ENCODE measurements around the gene M1AP.

DNA sequence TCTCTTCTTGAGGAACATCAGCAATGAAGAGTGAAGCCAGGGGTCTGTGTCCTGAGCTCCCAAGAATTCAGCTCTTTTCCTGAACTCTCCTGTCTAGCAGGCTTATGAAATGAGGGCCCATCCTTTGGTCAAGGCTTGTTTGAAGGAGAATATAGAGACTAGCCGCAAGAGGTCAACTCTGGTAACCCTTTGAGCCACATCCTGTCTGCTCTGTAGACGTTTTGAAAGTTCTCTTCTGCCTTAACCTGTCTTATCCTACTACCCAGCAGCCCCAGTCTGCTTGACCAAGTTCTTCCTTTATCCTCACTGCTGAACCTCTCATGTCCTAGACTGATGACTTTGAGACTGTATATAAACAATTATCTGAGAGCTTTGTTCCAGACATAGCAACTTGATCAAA, 11.3 kb upstream of the M1AP start:
- TF ChIP-seq, protein P1, sequence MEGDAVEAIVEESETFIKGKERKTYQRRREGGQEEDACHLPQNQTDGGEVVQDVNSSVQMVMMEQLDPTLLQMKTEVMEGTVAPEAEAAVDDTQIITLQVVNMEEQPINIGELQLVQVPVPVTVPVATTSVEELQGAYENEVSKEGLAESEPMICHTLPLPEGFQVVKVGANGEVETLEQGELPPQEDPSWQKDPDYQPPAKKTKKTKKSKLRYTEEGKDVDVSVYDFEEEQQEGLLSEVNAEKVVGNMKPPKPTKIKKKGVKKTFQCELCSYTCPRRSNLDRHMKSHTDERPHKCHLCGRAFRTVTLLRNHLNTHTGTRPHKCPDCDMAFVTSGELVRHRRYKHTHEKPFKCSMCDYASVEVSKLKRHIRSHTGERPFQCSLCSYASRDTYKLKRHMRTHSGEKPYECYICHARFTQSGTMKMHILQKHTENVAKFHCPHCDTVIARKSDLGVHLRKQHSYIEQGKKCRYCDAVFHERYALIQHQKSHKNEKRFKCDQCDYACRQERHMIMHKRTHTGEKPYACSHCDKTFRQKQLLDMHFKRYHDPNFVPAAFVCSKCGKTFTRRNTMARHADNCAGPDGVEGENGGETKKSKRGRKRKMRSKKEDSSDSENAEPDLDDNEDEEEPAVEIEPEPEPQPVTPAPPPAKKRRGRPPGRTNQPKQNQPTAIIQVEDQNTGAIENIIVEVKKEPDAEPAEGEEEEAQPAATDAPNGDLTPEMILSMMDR (conservative IDR thresholded peaks at IDR 0.05 in 1 of 2, IDR thresholded peaks at IDR 0.05 in 1 of 2; ENCODE audit: low read depth in 1 of 2, low read length in 2 of 2), result no peak
- no peak for TF ChIP-seq EZH2 (IDR thresholded peaks at IDR 0.05; ENCODE audit: low read length, missing control alignments)

All from fibroblast of lung (primary cell).